Fibroblast of pulmonary artery (primary cell): ENCODE results near the gene GNG2.

Source experiments
- DNase-seq: peaks from one replicate; pipeline ENCODE4 v3.0.0-alpha.2; 2010; ENCODE audit warnings: low read depth
- H3K4me3 ChIP-seq: replicated peaks from 2 replicates; pipeline ENCODE4 v1.5.1; 2011; ENCODE audit warnings: low read depth, mild to moderate bottlenecking, control low read depth, low read length, moderate library complexity
- CTCF ChIP-seq: IDR thresholded peaks from 2 replicates; pipeline ENCODE4 v1.5.1; 2011; ENCODE audit warnings: mild to moderate bottlenecking, control low read depth, low read length, inconsistent platforms; ENCODE audit errors: missing control alignments

The GNG2 gene

GRCh38 chr14:51860164-51860824, at the start of gene GNG2:
Gene GNG2, plus strand, starts transcription at chr14:51860612. Its CDS starts 90,067 bp downstream, at chr14:51950679.
- DNase-seq = peak; percentile 80
- peak within 1 kb of the TSS; percentile 75 for H3K4me3 ChIP-seq
- no peak for TF ChIP-seq CTCF

- no peak overlapping the region for H3K4me3 ChIP-seq
- no peak for TF ChIP-seq CTCF
- DNase-seq = no peak
These were observed 48.7 kb upstream of the GNG2 start for GRCh38 chr14:51811706-51812105.

- no peak overlapping the region for H3K4me3 ChIP-seq
- TF ChIP-seq CTCF = no peak
- DNase-seq = no peak
These were observed 44.4 kb upstream of the GNG2 start for GRCh38 chr14:51816031-51816430.

GRCh38 chr14:51817326-51817725, 43.1 kb upstream of the GNG2 start:
- no peak for DNase-seq
- no peak for TF ChIP-seq CTCF
- H3K4me3 ChIP-seq = no peak overlapping the region

GRCh38 chr14:51818748-51819380, 41.5 kb upstream of the GNG2 start:
- no peak overlapping the region for H3K4me3 ChIP-seq
- DNase-seq = no peak
- no peak for TF ChIP-seq CTCF

- no peak overlapping the region for H3K4me3 ChIP-seq
- TF ChIP-seq CTCF = no peak
- peak; percentile 3 for DNase-seq
These were observed 38.6 kb upstream of the GNG2 start for GRCh38 chr14:51821822-51822221.

- no peak for DNase-seq
- no peak for TF ChIP-seq CTCF
- no peak overlapping the region for H3K4me3 ChIP-seq
These were observed 37.9 kb upstream of the GNG2 start for GRCh38 chr14:51822499-51822898.
